NOMO-1 treated with DMSO at 0.1 percent for 48 hours (cell line): Measurements from ENCODE around the gene KCNMA1.

ENCODE experiments used
- DNase-seq: peaks from one replicate; lab custom pipeline; 2025; ENCODE audit not compliant: unreplicated experiment; lab: John Stamatoyannopoulos, UW

KCNMA1 gene

GRCh38 chr10:77315496-77316129, 322.0 kb downstream of the KCNMA1 start:
- DNase-seq, result no peak

DNA sequence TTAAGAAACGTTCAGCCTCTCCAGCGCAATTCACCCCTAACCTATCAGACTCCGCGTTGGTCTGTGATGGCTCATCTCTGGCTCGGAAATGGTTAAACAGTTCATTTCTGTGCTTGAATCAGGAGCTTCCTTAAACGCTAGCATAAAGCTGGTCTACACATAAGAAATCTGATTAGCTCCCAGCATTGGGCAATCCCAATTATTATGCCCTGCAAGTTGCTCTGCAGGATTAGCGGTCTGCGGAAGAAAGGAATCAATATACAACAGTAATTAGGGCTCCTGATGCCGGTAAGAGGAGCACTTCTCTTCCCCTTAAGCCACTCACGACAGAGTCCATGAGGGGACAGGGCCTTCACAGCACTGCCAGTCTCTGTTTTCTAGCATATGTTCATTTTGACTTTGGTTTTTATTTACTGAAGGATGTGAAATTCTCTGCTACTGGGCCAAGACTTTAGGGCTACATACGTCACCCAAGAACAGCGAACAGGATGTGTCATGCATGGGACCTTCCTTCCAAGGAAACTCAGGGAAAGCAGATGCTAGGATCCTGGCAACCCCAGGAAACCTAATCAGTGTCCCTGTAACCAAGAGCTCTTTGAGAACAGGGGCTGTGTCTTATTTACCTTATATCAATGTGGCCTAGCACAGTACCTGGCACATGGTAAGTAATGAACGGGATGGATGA, 324.4 kb downstream of the KCNMA1 start:
- no peak for DNase-seq

DNA sequence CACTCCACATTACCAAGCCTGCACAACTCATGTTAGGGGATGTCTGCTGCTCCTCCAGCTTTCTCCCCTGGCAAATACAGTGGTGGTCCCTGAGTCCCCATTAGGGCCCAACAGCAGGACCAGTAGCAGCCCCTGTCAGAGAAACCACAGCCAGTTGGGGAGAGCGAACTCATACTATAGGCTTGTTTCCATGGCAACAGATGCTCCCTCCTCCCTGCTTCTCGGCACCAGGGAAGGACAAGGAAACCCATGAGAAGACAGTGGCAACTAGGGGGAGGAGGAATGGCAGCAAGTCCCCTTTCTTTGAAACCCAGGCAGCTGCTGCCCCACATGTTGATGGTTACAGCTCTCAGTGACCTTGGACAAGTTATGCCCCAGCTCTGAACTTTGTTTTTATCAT, 326.4 kb downstream of the KCNMA1 start:
- DNase-seq, result no peak

DNA sequence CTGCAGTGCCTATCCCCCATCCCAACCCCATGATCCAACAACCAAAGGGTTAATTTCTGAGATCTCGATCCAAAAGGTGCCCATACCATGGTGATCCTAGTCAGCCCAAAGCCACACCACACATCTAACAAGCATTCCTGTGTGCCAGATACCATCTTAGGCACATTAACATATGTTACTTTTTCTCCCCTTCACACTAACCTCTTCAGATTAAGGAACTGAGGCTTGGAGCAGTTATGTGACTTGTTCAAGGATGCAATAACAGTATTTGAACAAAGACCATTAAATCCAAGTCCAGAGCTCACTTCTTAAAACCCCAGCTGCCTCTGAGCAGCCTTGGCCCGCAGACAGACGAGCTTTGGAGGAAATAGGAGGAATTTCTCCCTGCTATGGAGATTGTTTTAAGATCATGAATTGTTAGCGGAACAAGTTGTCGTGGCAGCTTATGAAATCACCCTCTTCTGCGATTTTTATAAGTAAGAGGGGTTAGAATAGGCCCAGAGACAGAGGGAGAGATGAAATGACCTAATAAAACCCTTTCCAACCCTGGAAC, 327.2 kb downstream of the KCNMA1 start:
- DNase-seq, result no peak

DNA sequence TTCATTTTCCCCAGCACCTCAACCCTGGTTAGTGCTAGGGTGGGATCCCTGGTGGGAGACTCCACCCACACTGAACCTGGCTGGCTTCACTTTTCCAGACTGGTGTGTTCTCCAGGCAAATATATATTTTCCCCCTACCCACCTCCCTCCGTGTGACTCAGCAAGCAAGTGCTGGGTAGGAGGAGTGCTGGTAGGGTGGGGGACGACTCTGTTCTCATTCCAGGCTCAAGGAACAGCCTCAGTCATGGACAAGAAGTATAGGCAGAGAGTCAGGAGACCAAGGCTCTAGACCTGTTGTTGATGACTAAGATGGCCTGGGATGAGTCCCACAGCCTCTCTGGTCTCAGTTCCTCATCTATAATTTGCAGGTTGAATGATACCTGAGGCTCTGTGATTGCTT, 328.1 kb downstream of the KCNMA1 start:
- DNase-seq, result no peak

GRCh38 chr10:77309092-77309491, 328.5 kb downstream of the KCNMA1 start:
- no peak for DNase-seq

DNA sequence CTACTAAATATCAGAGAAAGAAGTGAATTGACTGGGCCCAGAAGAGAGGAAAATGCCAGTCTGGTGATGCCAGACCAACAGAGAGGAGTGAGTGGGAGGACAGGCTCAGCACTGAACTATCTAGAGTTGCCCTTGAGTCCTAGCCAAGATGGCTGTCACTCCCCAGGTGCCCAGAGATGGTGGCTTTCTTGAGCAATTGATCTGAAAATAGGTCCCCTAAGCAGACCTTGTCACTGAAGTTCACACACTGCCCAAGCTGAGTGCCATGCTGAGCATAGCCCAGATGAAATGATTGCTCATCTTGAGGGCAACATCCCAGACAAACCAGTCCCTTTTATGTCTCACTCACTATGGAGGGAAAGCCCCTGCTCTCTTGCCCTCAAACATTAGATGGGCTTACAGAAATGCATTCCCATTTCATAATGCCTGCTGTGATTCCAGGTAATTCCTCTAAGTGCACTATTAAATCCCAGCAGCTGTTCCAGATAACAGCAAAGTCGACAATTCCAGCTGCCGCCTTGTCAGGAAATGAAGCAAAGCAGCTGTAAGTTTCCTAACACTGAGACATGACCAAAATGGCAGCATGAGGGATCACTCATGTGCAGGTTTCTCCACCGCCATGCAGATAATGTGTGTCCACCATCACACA, 329.4 kb downstream of the KCNMA1 start:
- no peak for DNase-seq

- DNase-seq, result no peak
Observed at GRCh38 chr10:77306666-77307065, 330.9 kb downstream of the KCNMA1 start.

- DNase-seq, result no peak
Observed at GRCh38 chr10:77305650-77306632, 331.7 kb downstream of the KCNMA1 start.

DNA sequence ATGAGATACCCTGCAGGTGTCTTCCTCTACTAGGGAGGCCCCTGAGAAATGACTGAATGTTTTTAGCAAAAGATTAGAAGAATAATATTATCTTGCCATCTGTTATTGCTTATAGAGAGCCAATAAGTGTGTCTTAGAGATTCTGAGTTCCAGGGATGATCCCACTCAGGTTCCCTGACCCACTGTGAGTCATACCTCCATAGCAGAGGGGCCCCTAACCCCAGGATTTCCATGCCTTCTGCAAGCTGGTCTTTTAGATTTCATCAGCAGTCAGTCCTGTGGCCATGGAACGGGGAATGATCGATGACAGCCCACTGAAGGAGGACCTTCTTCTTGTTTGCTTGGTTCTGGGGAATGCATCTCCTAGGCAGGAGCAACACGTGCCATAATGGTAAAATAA, 333.4 kb downstream of the KCNMA1 start:
- DNase-seq, result no peak

DNA sequence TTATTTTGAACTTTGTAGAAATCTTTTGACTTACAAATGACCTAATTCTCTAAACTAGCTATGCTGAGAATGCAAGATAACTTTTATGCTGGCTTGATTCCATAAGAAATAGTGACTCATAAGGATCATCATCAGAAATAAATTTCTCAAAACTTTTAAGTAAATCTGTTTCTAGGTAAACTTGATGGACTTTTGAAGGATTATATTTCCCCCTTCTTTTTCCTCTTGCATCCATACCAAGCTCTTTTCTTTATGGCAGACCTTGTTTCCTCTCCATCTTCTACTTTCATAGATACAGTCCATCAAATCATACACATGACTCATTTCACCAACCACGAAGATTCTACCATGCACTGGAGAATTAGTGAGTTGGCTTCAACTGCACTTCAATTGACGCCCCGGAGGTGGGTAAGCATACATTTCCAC, 336.3 kb downstream of the KCNMA1 start:
- no peak for DNase-seq

- DNase-seq, result no peak
Observed at GRCh38 chr10:77300682-77301302, 336.8 kb downstream of the KCNMA1 start.

- DNase-seq, result no peak
Observed at GRCh38 chr10:77299320-77299719, 338.3 kb downstream of the KCNMA1 start.

GRCh38 chr10:77297393-77297739, 340.2 kb downstream of the KCNMA1 start:
- no peak for DNase-seq

DNA sequence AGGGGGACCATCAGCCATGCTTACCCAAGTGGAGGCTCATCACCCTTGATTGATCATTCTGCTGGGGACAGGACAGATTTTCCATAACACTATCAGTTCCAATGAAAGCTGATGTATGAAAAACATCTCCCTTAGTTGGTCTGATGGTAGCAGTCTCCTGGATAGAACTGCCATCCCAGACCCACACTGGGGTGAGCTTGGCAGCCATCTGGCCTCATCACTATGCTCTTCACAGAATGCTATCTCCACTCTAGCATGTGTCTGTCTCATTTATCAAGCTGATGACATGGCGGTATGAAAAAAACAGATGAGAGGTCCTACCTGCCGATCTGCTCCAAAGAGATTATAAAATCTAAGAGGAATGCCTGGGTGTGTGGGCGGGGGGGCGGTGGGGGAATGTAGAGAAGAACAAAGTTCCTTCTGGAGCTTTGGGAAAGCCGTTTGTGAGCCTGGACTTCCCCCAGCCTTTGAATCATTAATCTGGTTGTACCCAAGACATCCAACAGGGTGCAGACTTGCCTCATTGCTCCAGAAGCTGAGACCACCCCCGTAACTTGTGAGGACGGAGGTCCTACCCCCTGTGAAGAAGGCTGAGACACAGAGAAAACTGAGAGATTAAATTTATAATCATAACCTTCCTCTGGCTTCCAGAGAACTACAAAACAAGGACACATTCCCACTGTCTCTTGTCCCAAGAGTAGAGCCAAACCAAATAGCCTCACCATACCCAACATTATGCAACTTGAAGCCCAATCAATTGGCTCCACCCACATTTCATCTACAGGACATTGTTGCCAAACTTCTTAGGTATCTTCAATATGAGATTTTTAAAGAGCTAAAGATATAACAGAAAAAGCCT, 340.8 kb downstream of the KCNMA1 start:
- DNase-seq, result no peak

- DNase-seq, result no peak
Observed at GRCh38 chr10:77293773-77294172, 343.8 kb downstream of the KCNMA1 start.

DNA sequence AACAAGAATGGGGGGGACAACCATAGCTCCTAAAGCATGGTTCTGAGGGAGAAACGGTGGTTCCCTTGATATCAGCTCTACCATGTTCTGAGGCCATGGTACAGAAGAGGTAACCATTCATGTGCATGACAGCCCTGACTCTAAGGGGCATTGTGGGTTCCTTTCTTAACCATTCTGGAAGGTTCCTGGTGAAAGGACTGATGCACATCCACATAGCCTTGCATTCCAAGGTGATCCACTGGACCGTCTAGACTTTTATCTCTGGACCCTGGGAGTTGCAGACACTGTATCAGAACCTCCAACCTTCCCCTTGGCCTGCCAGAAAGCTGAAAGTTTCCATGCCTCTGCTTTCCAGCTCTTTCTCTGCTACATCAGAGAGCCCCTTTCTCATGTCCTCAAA, 344.3 kb downstream of the KCNMA1 start:
- no peak for DNase-seq

DNA sequence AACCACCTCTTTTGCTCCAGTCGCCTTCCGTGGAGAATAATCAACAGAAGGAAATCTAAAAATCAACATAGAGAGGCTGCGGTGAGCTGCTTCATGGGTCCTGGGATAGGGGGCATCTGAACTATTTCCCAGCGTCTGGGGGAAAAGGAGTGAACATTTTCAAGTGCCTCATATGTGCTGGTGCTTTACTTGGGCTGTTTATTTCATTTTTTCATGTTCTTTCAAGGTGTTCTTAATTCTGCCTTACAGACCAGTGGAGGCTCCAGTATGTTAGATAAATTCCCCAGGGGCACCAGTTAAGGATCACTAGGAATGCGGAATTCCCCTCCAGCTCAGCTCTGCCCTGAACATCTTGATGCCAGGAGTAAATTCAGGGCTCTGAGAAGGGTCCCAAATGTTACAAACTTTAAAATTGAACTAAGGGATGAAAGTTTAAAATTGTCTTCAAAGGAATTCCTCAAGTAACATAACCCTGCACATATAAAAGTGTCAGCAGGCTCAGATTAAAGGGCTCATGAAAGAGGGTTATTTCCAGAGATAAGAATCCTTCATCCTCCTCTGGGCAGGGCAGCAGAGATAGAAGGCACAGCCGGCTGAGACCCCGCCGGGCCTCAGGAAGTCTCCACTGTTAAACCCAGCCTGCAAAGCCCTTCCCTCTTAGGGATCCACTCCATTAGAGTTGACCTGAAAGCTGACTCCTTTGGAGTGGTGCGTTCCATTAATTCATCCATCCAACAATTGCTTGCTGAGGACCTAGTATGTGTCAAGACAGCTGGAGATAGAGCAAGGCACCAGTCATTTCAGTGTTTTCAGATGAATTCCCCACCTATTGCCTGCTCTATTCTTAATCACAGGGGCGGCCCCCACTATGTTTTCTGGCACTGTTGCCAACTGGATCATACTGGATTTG, 345.8 kb downstream of the KCNMA1 start:
- no peak for DNase-seq
